Lung (tissue), 12 donors: Measurements from ENCODE around the gene NAB2. TPM values are rescaled to one million over a fixed set of nuclear protein-coding genes. Genes with fewer than 3 reads are reported as not detected.

Experiments
- ATAC-seq: fragments of 200-7000 bp; cut with Tn5 transposase; one replicate; pipeline ENCODE4 v1.9.1; 2020; ENCODE audit warnings: moderate number of reproducible peaks; ENCODE audit not compliant: insufficient read depth, low FRiP score
- DNase-seq, 3 donors: peaks; one replicate each; pipeline ENCODE4 v3.0.0-alpha.2; 2013 to 2017
- H3K27ac ChIP-seq, 2 donors: one replicate each; pipeline ENCODE4 v1.5.1; 2013; ENCODE audit warnings: mild to moderate bottlenecking in 2 of 2, moderate library complexity in 2 of 2, control low read depth in 1 of 2, inconsistent platforms in 1 of 2, low read depth in 1 of 2, low read length in 1 of 2
- H3K27me3 ChIP-seq, 3 donors: one replicate each; pipeline ENCODE4 v1.5.1; 2013; ENCODE audit warnings: low read length in 2 of 3; ENCODE audit not compliant: control insufficient read depth in 3 of 3, insufficient read depth in 3 of 3
- H3K36me3 ChIP-seq, 4 donors: one replicate each; pipeline ENCODE4 v1.5.1; 2013; ENCODE audit warnings: low read length in 4 of 4, mild to moderate bottlenecking in 1 of 4, moderate library complexity in 1 of 4; ENCODE audit not compliant: control insufficient read depth in 4 of 4, insufficient read depth in 4 of 4
- H3K4me1 ChIP-seq, 5 donors: one replicate each; pipeline ENCODE4 v1.5.1; 2013; ENCODE audit warnings: low read length in 5 of 5, mild to moderate bottlenecking in 2 of 5, moderate library complexity in 1 of 5; ENCODE audit not compliant: control insufficient read depth in 5 of 5, insufficient read depth in 5 of 5
- H3K4me3 ChIP-seq: one replicate; pipeline ENCODE4 v1.5.1; 2013; ENCODE audit warnings: mild to moderate bottlenecking, control low read depth, moderate library complexity
- H3K9ac ChIP-seq, 2 donors: one replicate each; pipeline ENCODE4 v1.5.1; 2013; ENCODE audit warnings: low read length in 2 of 2, control low read depth in 1 of 2; ENCODE audit not compliant: insufficient read depth in 1 of 2
- H3K9me3 ChIP-seq, 4 donors: one replicate each; pipeline ENCODE4 v1.5.1; 2013; ENCODE audit warnings: low read length in 3 of 4, mild to moderate bottlenecking in 1 of 4, moderate library complexity in 1 of 4; ENCODE audit not compliant: control insufficient read depth in 4 of 4, insufficient read depth in 3 of 4
- CTCF ChIP-seq: IDR thresholded peaks from 2 replicates; pipeline ENCODE4 v1.5.1; 2012; ENCODE audit warnings: mild to moderate bottlenecking; ENCODE audit errors: control extremely low read depth, extremely low read depth
- WGBS, 2 donors: extraction: QIAGEN DNeasy Blood & Tissue Kit; methylation state at CpG; one replicate each; pipeline ENCODE4 v1.1.7; 2013; 5-methylcytosine and 5-hydroxymethylcytosine counted together
- polyA plus RNA-seq, 2 donors: library from polyadenylated mRNA; stranded (reverse); fragments of 200-250 nt; gene quantifications; one replicate each; pipeline ENCODE4 v1.2.1, GENCODE V29; 2013
- total RNA-seq, 2 donors: library from RNA; depleted of rRNA in 1 of 2; stranded (reverse); fragments of >200 nt in 1 of 2; gene quantifications; one replicate each; pipeline ENCODE4 v1.2.1, GENCODE V29; 2014 to 2021
- donor health status: control.
- donor health status: control.
- donor health status: Bipolar disorder and iron deficiency.
- donor health status: healthy.
- donor health status: DM: yes; HTN: yes; CAD: no.

NAB2 gene
- total and polyA plus RNA-seq, 4 donors: 16.7 to 51.3 (median 38.9) TPM

GRCh38 chr12:57139796-57140649, 51.1 kb downstream of the NAB2 start:
- Histone ChIP-seq H3K27ac (no peak overlapping the region), H3K9ac (no peak overlapping the region), H3K4me1 (peaks cover 2 to 36% (median 20%) of the 10 kb centered on the region in 5 donors), H3K4me3 (no peak overlapping the region), H3K36me3 (peaks cover 0 to 55% (median 38%) of the 10 kb centered on the region in 4 donors), H3K27me3 (no peaks in the 10 kb centered on the region), H3K9me3 (no peaks in the 10 kb centered on the region)
- WGBS, 2 donors: 69 to 72% methylated on average over 6 of the region's 6 CpGs
- DNase-seq (no peak), ATAC-seq (no peak)
- TF ChIP-seq CTCF: no peak

GRCh38 chr12:57141249-57141648, 52.3 kb downstream of the NAB2 start:
- Histone ChIP-seq H3K27ac (no peak overlapping the region), H3K4me3 (no peak overlapping the region), H3K4me1 (peaks cover 2 to 38% (median 18%) of the 10 kb centered on the region in 5 donors)

GRCh38 chr12:57142121-57142520, 53.2 kb downstream of the NAB2 start:
- peaks cover 0 to 73% (median 52%) of the 10 kb centered on the region in 4 donors for H3K36me3 ChIP-seq
- H3K27ac ChIP-seq: no peak overlapping the region
- TF ChIP-seq CTCF: no peak
- no peaks in the 10 kb centered on the region for H3K9me3 ChIP-seq
- no peak for DNase-seq
- peaks cover 2 to 39% (median 19%) of the 10 kb centered on the region in 5 donors for H3K4me1 ChIP-seq
- WGBS, 2 donors: 75 to 87% methylated on average over 9 of the region's 9 CpGs
- no peak for ATAC-seq
- no peak overlapping the region for H3K4me3 ChIP-seq
- H3K9ac ChIP-seq: peak overlapping the region in 1 of 2 donors; percentile 5
- no peaks in the 10 kb centered on the region for H3K27me3 ChIP-seq

More at GRCh38 chr12:57141249-57141648, 52.3 kb downstream of the NAB2 start:
- Histone ChIP-seq H3K9me3 (no peaks in the 10 kb centered on the region), H3K36me3 (peaks cover 0 to 66% (median 48%) of the 10 kb centered on the region in 4 donors), H3K9ac (no peak overlapping the region), H3K27me3 (no peaks in the 10 kb centered on the region)
- ATAC-seq (no peak), DNase-seq (no peak)
- 89 to 92% methylated on average over 8 of the region's 8 CpGs for WGBS, 2 donors
- TF ChIP-seq CTCF: no peak
